Anterior cingulate cortex (tissue), 58 donors: Measurements from ENCODE around the gene AGMO.
"Not testable (repeated sequence)": the region's sequence is repeated elsewhere in the genome, so short reads cannot be mapped to it uniquely, and the experiment has no call there.

Source experiments
- DNase-seq, 58 donors: peaks; one replicate each; lab custom pipeline; 2025; lab: John Stamatoyannopoulos, UW

Gene AGMO

GRCh38 chr7:15332956-15333355, 228.9 kb downstream of the AGMO start:
- no peak for DNase-seq

GRCh38 chr7:15330943-15331342, 230.9 kb downstream of the AGMO start:
- DNase-seq: no peak

GRCh38 chr7:15327001-15327400, 234.8 kb downstream of the AGMO start:
- no peak for DNase-seq

- no peak for DNase-seq
These were observed 235.7 kb downstream of the AGMO start for GRCh38 chr7:15326044-15326644.

GRCh38 chr7:15323550-15323949, 238.3 kb downstream of the AGMO start:
- DNase-seq: no peak

- no peak for DNase-seq
These were observed 244.6 kb downstream of the AGMO start for GRCh38 chr7:15317215-15317614.

GRCh38 chr7:15315678-15316077, 246.1 kb downstream of the AGMO start:
- no peak for DNase-seq

- DNase-seq: no peak
These were observed 246.9 kb downstream of the AGMO start for GRCh38 chr7:15314922-15315321.

GRCh38 chr7:15313361-15313760, 248.5 kb downstream of the AGMO start:
- DNase-seq: no peak

GRCh38 chr7:15309872-15310271, 251.9 kb downstream of the AGMO start:
- DNase-seq: no peak

GRCh38 chr7:15308821-15309220, 253.0 kb downstream of the AGMO start:
- DNase-seq: no peak

GRCh38 chr7:15306296-15306695, 255.5 kb downstream of the AGMO start:
- DNase-seq: no peak

- DNase-seq: peak in 4 of 58 donors; percentile 1 to 13 (median 8)
These were observed 256.7 kb downstream of the AGMO start for GRCh38 chr7:15305002-15305600.

GRCh38 chr7:15303357-15303756, 258.5 kb downstream of the AGMO start:
- DNase-seq: no peak

GRCh38 chr7:15300986-15301385, 260.8 kb downstream of the AGMO start:
- DNase-seq: not testable (repeated sequence)

GRCh38 chr7:15292138-15292537, 269.7 kb downstream of the AGMO start:
- no peak for DNase-seq

GRCh38 chr7:15291699-15292098, 270.1 kb downstream of the AGMO start:
- no peak for DNase-seq

- no peak for DNase-seq
These were observed 273.1 kb downstream of the AGMO start for GRCh38 chr7:15288741-15289140.

GRCh38 chr7:15284396-15284795, 277.4 kb downstream of the AGMO start:
- DNase-seq: no peak

- no peak for DNase-seq
These were observed 281.6 kb downstream of the AGMO start for GRCh38 chr7:15280078-15280733.

GRCh38 chr7:15279640-15280039, 282.2 kb downstream of the AGMO start:
- no peak for DNase-seq

- DNase-seq: no peak
These were observed 304.1 kb downstream of the AGMO start for GRCh38 chr7:15257689-15258088.
